ENCODE results near the gene CBFA2T2.
"Not testable (repeated sequence)": the region's sequence is repeated elsewhere in the genome, so short reads cannot be mapped to it uniquely, and the experiment has no call there.

Gene CBFA2T2

DNA sequence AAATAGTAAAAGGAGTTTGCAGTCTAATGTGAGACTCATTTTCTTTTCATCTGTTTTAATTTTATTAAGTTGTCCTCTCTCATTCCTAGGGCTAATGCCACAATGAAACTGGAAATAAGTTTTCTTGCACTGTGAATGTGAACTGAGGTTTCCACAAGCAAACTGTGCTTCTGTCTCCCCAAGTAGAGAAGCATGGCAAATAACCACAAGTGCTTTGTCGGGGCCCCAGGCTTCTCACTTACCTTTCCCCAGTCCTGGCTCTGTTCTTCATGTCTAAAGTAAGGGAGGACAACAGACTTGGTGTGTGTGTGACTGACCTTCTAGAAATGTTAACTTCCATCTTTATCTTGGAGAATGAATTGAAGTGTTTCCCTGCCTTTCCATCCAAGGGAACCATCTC, 80.8 kb downstream of the CBFA2T2 start:
- no peak overlapping the region for H3K4me3 ChIP-seq (ENCODE audit: low read length)

DNA sequence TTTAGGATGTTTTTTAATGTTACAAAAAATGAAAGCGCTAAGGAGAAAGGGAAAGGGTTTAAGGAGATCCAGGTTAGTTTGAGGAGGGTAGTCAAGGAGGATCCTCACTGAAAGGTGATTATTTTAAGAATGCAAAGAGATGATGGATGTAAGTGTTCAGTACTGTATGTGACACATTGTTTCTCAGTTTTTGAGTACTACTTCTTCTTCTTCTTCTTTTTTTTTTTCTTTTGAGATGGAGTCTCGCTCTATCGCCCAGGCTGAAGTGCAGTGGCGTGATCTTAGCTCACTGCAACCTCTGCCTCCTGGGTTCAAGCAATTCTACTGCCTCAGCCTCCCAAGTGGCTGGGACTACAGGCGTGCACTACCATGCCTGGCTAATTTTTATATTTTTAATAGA, 83.4 kb downstream of the CBFA2T2 start:
- H3K4me3 ChIP-seq (ENCODE audit: low read length); DNase-seq (ENCODE audit: low read depth): not testable (repeated sequence)

More for the DNA sequence above, 80.8 kb downstream of the CBFA2T2 start:
- TF ChIP-seq, protein P1, sequence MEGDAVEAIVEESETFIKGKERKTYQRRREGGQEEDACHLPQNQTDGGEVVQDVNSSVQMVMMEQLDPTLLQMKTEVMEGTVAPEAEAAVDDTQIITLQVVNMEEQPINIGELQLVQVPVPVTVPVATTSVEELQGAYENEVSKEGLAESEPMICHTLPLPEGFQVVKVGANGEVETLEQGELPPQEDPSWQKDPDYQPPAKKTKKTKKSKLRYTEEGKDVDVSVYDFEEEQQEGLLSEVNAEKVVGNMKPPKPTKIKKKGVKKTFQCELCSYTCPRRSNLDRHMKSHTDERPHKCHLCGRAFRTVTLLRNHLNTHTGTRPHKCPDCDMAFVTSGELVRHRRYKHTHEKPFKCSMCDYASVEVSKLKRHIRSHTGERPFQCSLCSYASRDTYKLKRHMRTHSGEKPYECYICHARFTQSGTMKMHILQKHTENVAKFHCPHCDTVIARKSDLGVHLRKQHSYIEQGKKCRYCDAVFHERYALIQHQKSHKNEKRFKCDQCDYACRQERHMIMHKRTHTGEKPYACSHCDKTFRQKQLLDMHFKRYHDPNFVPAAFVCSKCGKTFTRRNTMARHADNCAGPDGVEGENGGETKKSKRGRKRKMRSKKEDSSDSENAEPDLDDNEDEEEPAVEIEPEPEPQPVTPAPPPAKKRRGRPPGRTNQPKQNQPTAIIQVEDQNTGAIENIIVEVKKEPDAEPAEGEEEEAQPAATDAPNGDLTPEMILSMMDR (conservative IDR thresholded peaks at IDR 0.05; ENCODE audit: low read depth, low read length) = no peak
- DNase-seq (ENCODE audit: low read depth) = no peak

DNA sequence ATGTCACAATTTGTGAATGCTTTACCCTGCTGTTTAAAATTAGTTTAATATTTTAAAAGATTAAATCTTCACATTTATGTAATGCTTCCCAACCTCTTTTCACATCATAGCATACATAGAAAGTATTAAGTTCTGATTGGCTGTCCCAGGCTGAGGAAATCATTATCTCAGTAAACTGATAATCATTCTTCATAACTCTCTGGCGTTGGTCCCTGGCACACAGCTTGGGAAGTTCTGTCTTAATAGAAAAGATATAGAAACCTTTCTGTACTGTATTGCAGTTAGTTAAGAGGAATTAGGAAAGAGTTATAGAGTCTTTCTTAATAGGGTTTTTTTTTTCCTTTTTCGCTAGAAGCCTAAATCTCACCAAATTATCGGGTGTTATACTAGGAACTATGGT, 85.4 kb downstream of the CBFA2T2 start:
- no peak overlapping the region for H3K4me3 ChIP-seq (ENCODE audit: low read length)
- TF ChIP-seq, protein P1 (conservative IDR thresholded peaks at IDR 0.05; ENCODE audit: low read depth, low read length) = no peak
- no peak for DNase-seq (ENCODE audit: low read depth)

DNA sequence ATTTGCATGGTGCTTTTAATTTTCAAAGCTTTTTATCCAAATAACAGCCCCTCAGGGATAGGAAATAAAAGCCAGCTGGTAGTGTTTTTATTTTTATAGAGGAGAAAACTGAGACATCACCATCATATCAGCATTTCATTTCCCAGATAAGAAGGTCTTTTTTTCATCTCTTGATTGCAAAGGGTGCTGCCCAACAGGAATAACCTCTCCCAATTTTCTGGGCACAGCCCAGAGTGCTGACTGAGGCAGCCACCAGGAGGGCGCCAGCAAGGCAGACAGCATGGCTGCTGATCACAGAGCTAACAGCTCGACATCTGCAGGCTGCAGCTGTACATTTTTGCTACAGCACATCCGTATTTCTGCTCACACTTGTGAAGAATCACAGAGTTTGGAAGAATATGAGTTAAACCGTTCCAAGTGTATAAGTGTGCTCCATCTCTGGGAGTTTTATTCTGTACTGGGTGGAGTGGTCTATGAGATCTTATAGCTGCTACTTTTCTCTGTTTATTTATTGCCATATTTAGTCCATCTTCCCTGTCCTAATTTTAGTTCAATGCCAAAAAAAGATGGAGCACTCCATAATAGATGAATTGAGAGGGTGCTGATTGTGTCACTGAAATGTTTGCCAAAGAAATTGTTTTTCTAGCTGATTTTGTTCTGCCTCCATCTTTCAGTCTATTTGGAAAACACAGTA, 86.7 kb downstream of the CBFA2T2 start:
- DNase-seq (ENCODE audit: low read depth) = no peak
- TF ChIP-seq, protein P1 (conservative IDR thresholded peaks at IDR 0.05; ENCODE audit: low read depth, low read length) = no peak
- no peak overlapping the region for H3K4me3 ChIP-seq (ENCODE audit: low read length)

DNA sequence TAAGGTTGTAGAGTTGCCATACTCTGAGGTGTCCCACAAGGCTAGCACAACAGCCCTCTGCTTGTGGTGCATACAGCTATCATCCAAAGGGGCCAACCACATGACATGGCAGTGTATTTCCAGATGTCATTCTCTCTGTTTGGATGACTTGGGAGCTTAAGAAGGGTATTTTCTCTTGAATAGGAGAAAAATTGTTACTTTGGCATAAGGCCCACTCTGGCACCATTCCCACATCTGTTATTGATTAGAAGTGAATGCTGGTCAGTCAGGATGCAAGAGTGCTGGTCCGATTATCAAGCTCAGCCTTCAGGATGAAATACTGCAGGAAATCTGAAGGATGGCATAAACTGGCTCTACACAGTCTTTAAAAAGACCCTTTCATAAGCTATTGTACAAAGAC, 88.6 kb downstream of the CBFA2T2 start:
- H3K4me3 ChIP-seq (ENCODE audit: low read length) = no peak overlapping the region
- DNase-seq (ENCODE audit: low read depth) = no peak
- TF ChIP-seq, protein P1 (conservative IDR thresholded peaks at IDR 0.05; ENCODE audit: low read depth, low read length) = no peak

DNA sequence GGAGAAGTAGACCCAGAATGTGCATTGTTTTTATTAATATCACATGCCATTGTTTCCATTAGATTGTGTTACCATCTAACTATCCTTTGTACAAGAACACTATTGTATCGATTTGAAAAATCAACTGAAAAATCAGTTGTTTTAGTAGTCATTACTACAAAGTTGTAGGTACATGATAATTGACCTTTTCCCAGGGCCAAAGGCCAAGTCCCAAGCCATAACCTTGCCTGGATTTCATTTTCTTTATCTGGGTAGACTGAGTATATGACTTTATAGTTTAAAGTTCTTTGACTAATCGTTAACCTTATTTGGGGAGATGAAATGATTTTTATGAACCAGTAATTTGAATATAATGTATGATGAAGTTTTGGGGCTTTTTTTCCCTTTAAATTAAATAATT, 93.2 kb downstream of the CBFA2T2 start:
- DNase-seq (ENCODE audit: low read depth) = no peak
- TF ChIP-seq, protein P1 (conservative IDR thresholded peaks at IDR 0.05; ENCODE audit: low read depth, low read length) = no peak

DNA sequence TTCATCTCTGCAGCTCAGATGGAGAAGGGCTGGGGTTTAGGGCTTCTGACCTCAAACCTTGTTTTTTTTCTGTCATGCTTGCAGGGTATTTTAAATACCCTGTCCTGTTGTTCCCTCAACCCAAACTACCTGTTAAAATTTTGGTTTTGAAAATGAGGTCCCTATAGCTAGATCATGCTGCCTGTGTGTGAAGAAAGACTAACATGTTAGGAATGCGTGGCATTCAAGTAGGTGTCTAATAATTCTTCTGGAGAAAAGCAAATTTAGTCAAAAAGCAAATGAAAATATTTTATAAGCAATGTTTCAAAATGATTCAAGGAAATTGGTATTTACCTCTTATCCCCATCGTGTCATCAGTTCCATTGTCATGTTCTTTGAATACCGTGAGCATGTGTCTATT, 95.1 kb downstream of the CBFA2T2 start:
- TF ChIP-seq, protein P1 (conservative IDR thresholded peaks at IDR 0.05; ENCODE audit: low read depth, low read length) = no peak
- DNase-seq (ENCODE audit: low read depth) = no peak
- no peak overlapping the region for H3K4me3 ChIP-seq (ENCODE audit: low read length)

More for the DNA sequence above, 93.2 kb downstream of the CBFA2T2 start:
- H3K4me3 ChIP-seq (ENCODE audit: low read length) = no peak overlapping the region

Measured in retinal pigment epithelial cell (primary cell).